ENCODE data around the gene NHSL1. TPM values are rescaled to one million over a fixed set of nuclear protein-coding genes. Genes with fewer than 3 reads are reported as not detected.

The NHSL1 gene
- polyA plus RNA-seq, 4 donors: 11.3 to 71.0 (median 23.8) TPM

DNA sequence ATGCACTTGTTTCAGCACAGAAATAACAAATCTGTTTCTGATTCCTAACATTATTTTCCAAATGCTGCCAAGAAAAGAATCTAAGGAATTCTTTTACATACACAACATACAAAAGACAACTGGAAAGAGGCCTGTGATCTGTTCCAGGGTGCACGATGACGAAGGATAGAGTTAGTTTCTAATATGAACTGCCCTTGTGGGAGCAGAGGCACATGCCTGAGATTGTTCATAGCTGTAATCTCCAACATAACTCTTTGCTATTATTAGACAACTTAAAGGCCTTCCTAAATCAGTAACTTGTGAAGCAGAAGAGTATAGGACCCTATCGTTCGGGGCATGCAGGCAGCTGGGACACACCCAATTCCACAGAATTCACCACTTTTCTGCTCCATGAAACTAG lies 41.2 kb upstream of the NHSL1 start:
- 70 to 85% (median 83%) methylated on average over 4 of the region's 4 CpGs for WGBS, 3 donors
- DNase-seq (no peak), FAIRE-seq (no peak)
- Histone ChIP-seq H3K9me3 (ENCODE audit: control insufficient read depth in 2 of 2, insufficient read depth in 1 of 2, low read depth in 1 of 2, low read length in 1 of 2) (no peaks in the 10 kb centered on the region), H3K27ac (ENCODE audit: low read depth in 1 of 3, low read length in 2 of 3) (peak overlapping the region in 1 of 3 donors; percentile 47), H3K4me3 (ENCODE audit: low read depth in 1 of 3, low read length in 3 of 3) (no peak overlapping the region), H3K27me3 (ENCODE audit: control insufficient read depth in 3 of 3, insufficient read depth in 3 of 3, low read length in 3 of 3) (no peaks in the 10 kb centered on the region), H3K36me3 (ENCODE audit: control insufficient read depth in 3 of 3, insufficient read depth in 2 of 3, low read depth in 1 of 3, low read length in 3 of 3) (no peaks in the 10 kb centered on the region), H3K4me1 (ENCODE audit: control insufficient read depth in 3 of 3, insufficient read depth in 2 of 3, low read depth in 1 of 3, low read length in 2 of 3) (peaks cover 0 to 49% (median 6%) of the 10 kb centered on the region in 3 donors)

- DNase-seq (no peak), FAIRE-seq (no peak)
- WGBS, 3 donors: 25 to 72% (median 56%) methylated on average over 1 of the region's 1 CpG
- Histone ChIP-seq H3K27ac (ENCODE audit: low read depth in 1 of 3, low read length in 2 of 3) (no peak overlapping the region), H3K27me3 (ENCODE audit: control insufficient read depth in 3 of 3, insufficient read depth in 3 of 3, low read length in 3 of 3) (no peaks in the 10 kb centered on the region), H3K4me1 (ENCODE audit: control insufficient read depth in 3 of 3, insufficient read depth in 2 of 3, low read depth in 1 of 3, low read length in 2 of 3) (peaks cover 0 to 50% (median 6%) of the 10 kb centered on the region in 3 donors), H3K36me3 (ENCODE audit: control insufficient read depth in 3 of 3, insufficient read depth in 2 of 3, low read depth in 1 of 3, low read length in 3 of 3) (no peaks in the 10 kb centered on the region), H3K4me3 (ENCODE audit: low read depth in 1 of 3, low read length in 3 of 3) (no peak overlapping the region), H3K9me3 (ENCODE audit: control insufficient read depth in 2 of 2, insufficient read depth in 1 of 2, low read depth in 1 of 2, low read length in 1 of 2) (no peaks in the 10 kb centered on the region)
These were observed 40.6 kb upstream of the NHSL1 start for GRCh38 chr6:138539876-138540275.

- H3K36me3 ChIP-seq (ENCODE audit: control insufficient read depth in 3 of 3, insufficient read depth in 2 of 3, low read depth in 1 of 3, low read length in 3 of 3): no peaks in the 10 kb centered on the region
- peaks cover 0 to 41% (median 3%) of the 10 kb centered on the region in 3 donors for H3K4me1 ChIP-seq (ENCODE audit: control insufficient read depth in 3 of 3, insufficient read depth in 2 of 3, low read depth in 1 of 3, low read length in 2 of 3)
- H3K27ac ChIP-seq (ENCODE audit: low read depth in 1 of 3, low read length in 2 of 3): peak overlapping the region in 2 of 3 donors; percentile 9 to 19
- DNase-seq (no peak), FAIRE-seq (no peak)
- WGBS, 3 donors: 62 to 87% (median 82%) methylated on average over 7 of the region's 7 CpGs
- no peaks in the 10 kb centered on the region for H3K27me3 ChIP-seq (ENCODE audit: control insufficient read depth in 3 of 3, insufficient read depth in 3 of 3, low read length in 3 of 3)
- H3K4me3 ChIP-seq (ENCODE audit: low read depth in 1 of 3, low read length in 3 of 3): no peak overlapping the region
- no peaks in the 10 kb centered on the region for H3K9me3 ChIP-seq (ENCODE audit: control insufficient read depth in 2 of 2, insufficient read depth in 1 of 2, low read depth in 1 of 2, low read length in 1 of 2)
These were observed 39.2 kb upstream of the NHSL1 start for GRCh38 chr6:138538390-138539031.

DNA sequence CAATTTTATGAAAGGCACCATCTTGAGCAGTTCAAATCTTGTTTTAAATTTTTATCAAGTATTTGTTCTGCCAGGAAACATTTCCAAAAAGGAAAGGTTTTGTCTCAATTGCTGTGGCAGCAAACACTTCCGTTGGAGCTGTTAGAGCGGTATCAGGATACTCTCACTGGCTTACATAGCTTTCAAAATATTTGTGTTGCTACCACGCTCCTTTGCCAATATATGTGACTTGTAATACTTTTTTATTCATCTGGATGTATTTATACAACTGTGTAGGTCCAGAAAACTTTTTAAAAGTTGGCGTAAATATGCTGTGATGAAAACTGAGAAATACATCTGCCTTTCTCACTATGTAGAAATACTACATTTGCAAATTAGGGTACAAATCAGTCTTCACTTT lies 37.8 kb upstream of the NHSL1 start:
- H3K27me3 ChIP-seq (ENCODE audit: control insufficient read depth in 3 of 3, insufficient read depth in 3 of 3, low read length in 3 of 3): no peaks in the 10 kb centered on the region
- no peak for FAIRE-seq
- H3K4me3 ChIP-seq (ENCODE audit: low read depth in 1 of 3, low read length in 3 of 3): no peak overlapping the region
- peaks cover 0 to 30% (median 0%) of the 10 kb centered on the region in 3 donors for H3K4me1 ChIP-seq (ENCODE audit: control insufficient read depth in 3 of 3, insufficient read depth in 2 of 3, low read depth in 1 of 3, low read length in 2 of 3)
- H3K36me3 ChIP-seq (ENCODE audit: control insufficient read depth in 3 of 3, insufficient read depth in 2 of 3, low read depth in 1 of 3, low read length in 3 of 3): no peaks in the 10 kb centered on the region
- DNase-seq: no peak
- 54 to 84% (median 76%) methylated on average over 4 of the region's 4 CpGs for WGBS, 3 donors
- no peaks in the 10 kb centered on the region for H3K9me3 ChIP-seq (ENCODE audit: control insufficient read depth in 2 of 2, insufficient read depth in 1 of 2, low read depth in 1 of 2, low read length in 1 of 2)
- peak overlapping the region in 1 of 3 donors; percentile 4 for H3K27ac ChIP-seq (ENCODE audit: low read depth in 1 of 3, low read length in 2 of 3)

GRCh38 chr6:138535728-138536455 lies 36.6 kb upstream of the NHSL1 start:
- DNase-seq: no peak
- no peaks in the 10 kb centered on the region for H3K9me3 ChIP-seq (ENCODE audit: control insufficient read depth in 2 of 2, insufficient read depth in 1 of 2, low read depth in 1 of 2, low read length in 1 of 2)

DNA sequence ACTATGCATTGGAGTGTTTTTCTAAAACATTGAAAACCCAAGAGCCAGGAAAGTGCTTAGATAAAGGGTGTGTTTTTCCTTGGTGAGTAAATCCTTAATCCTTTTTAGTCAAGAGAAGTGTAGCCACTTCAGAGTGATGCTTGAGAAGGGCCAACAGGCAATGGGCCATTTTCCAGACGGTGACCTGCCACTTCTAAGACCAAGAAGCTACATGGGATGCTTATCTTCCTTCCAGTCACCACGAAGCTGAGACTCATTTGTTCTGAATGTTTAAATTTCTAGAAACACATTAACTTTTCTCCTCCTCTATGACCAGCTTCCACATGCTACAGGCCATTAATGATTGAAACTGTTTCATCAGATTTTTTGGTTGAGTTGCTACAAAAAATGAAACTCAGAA lies 34.4 kb upstream of the NHSL1 start:
- WGBS, 3 donors: 68 to 80% (median 75%) methylated on average over 2 of the region's 2 CpGs
- peaks cover 0 to 17% (median 0%) of the 10 kb centered on the region in 3 donors for H3K4me1 ChIP-seq (ENCODE audit: control insufficient read depth in 3 of 3, insufficient read depth in 2 of 3, low read depth in 1 of 3, low read length in 2 of 3)
- H3K36me3 ChIP-seq (ENCODE audit: control insufficient read depth in 3 of 3, insufficient read depth in 2 of 3, low read depth in 1 of 3, low read length in 3 of 3): no peaks in the 10 kb centered on the region
- no peaks in the 10 kb centered on the region for H3K27me3 ChIP-seq (ENCODE audit: control insufficient read depth in 3 of 3, insufficient read depth in 3 of 3, low read length in 3 of 3)
- H3K4me3 ChIP-seq (ENCODE audit: low read depth in 1 of 3, low read length in 3 of 3): no peak overlapping the region
- DNase-seq (no peak), FAIRE-seq (no peak)
- H3K27ac ChIP-seq (ENCODE audit: low read depth in 1 of 3, low read length in 2 of 3): no peak overlapping the region
- no peaks in the 10 kb centered on the region for H3K9me3 ChIP-seq (ENCODE audit: control insufficient read depth in 2 of 2, insufficient read depth in 1 of 2, low read depth in 1 of 2, low read length in 1 of 2)

More at GRCh38 chr6:138535728-138536455, 36.6 kb upstream of the NHSL1 start:
- Histone ChIP-seq H3K27ac (ENCODE audit: low read depth in 1 of 3, low read length in 2 of 3) (peak overlapping the region in 1 of 3 donors; percentile 31), H3K4me3 (ENCODE audit: low read depth in 1 of 3, low read length in 3 of 3) (no peak overlapping the region), H3K36me3 (ENCODE audit: control insufficient read depth in 3 of 3, insufficient read depth in 2 of 3, low read depth in 1 of 3, low read length in 3 of 3) (no peaks in the 10 kb centered on the region), H3K4me1 (ENCODE audit: control insufficient read depth in 3 of 3, insufficient read depth in 2 of 3, low read depth in 1 of 3, low read length in 2 of 3) (peaks cover 0 to 24% (median 0%) of the 10 kb centered on the region in 3 donors), H3K27me3 (ENCODE audit: control insufficient read depth in 3 of 3, insufficient read depth in 3 of 3, low read length in 3 of 3) (no peaks in the 10 kb centered on the region)
- WGBS, 3 donors: 33 to 60% (median 46%) methylated on average over 6 of the region's 6 CpGs
- FAIRE-seq: no peak

GRCh38 chr6:138531387-138531786 lies 32.1 kb upstream of the NHSL1 start:
- peaks cover 0 to 10% (median 0%) of the 10 kb centered on the region in 3 donors for H3K4me1 ChIP-seq (ENCODE audit: control insufficient read depth in 3 of 3, insufficient read depth in 2 of 3, low read depth in 1 of 3, low read length in 2 of 3)
- H3K27me3 ChIP-seq (ENCODE audit: control insufficient read depth in 3 of 3, insufficient read depth in 3 of 3, low read length in 3 of 3): no peaks in the 10 kb centered on the region
- FAIRE-seq (no peak), DNase-seq (no peak)
- H3K4me3 ChIP-seq (ENCODE audit: low read depth in 1 of 3, low read length in 3 of 3): no peak overlapping the region
- 93 to 100% (median 94%) methylated on average over 2 of the region's 2 CpGs for WGBS, 3 donors
- H3K36me3 ChIP-seq (ENCODE audit: control insufficient read depth in 3 of 3, insufficient read depth in 2 of 3, low read depth in 1 of 3, low read length in 3 of 3): no peaks in the 10 kb centered on the region
- H3K27ac ChIP-seq (ENCODE audit: low read depth in 1 of 3, low read length in 2 of 3): no peak overlapping the region
- H3K9me3 ChIP-seq (ENCODE audit: control insufficient read depth in 2 of 2, insufficient read depth in 1 of 2, low read depth in 1 of 2, low read length in 1 of 2): no peaks in the 10 kb centered on the region

- Histone ChIP-seq H3K27me3 (ENCODE audit: control insufficient read depth in 3 of 3, insufficient read depth in 3 of 3, low read length in 3 of 3) (no peaks in the 10 kb centered on the region), H3K4me3 (ENCODE audit: low read depth in 1 of 3, low read length in 3 of 3) (no peak overlapping the region), H3K9me3 (ENCODE audit: control insufficient read depth in 2 of 2, insufficient read depth in 1 of 2, low read depth in 1 of 2, low read length in 1 of 2) (no peaks in the 10 kb centered on the region), H3K36me3 (ENCODE audit: control insufficient read depth in 3 of 3, insufficient read depth in 2 of 3, low read depth in 1 of 3, low read length in 3 of 3) (no peaks in the 10 kb centered on the region), H3K27ac (ENCODE audit: low read depth in 1 of 3, low read length in 2 of 3) (no peak overlapping the region), H3K4me1 (ENCODE audit: control insufficient read depth in 3 of 3, insufficient read depth in 2 of 3, low read depth in 1 of 3, low read length in 2 of 3) (no peaks in the 10 kb centered on the region)
- no peak for DNase-seq
- WGBS, 3 donors: 82 to 98% (median 88%) methylated on average over 3 of the region's 3 CpGs
- FAIRE-seq: no peak
These were observed 30.2 kb upstream of the NHSL1 start for GRCh38 chr6:138529478-138529877.

Data from small intestine (tissue), 7 donors.